Gastroesophageal sphincter (tissue), 4 donors: ENCODE measurements around the gene GRIA4. TPM values are rescaled to one million over a fixed set of nuclear protein-coding genes. Genes with fewer than 3 reads are reported as not detected.

ENCODE experiments used
- ATAC-seq: fragments of 150-250 bp; one replicate; pipeline ENCODE4 v1.9.1; 2016; ENCODE audit warnings: mild to moderate bottlenecking, moderate library complexity
- H3K27ac ChIP-seq, 4 donors: fragments of 200-600 bp; sonication (generic) in 3 of 4; 1 replicate in 3 of 4; 2 replicates in 1 of 4; pipeline ENCODE4 v1.5.1; 2016 to 2019
- H3K27me3 ChIP-seq: fragments of 200-600 bp; sonication (generic); one replicate; pipeline ENCODE4 v1.5.1; 2019
- H3K36me3 ChIP-seq, 2 donors: fragments of 200-600 bp; sonication (generic); one replicate each; pipeline ENCODE4 v1.5.1; 2019; ENCODE audit warnings: control low read depth in 1 of 2
- H3K4me1 ChIP-seq, 3 donors: fragments of 200-600 bp; sonication (generic); 1 replicate in 2 of 3; 2 replicates in 1 of 3; pipeline ENCODE4 v1.5.1; 2016 to 2019; ENCODE audit warnings: control low read depth in 2 of 3
- H3K4me3 ChIP-seq, 2 donors: fragments of 200-600 bp; sonication (generic); one replicate each; pipeline ENCODE4 v1.5.1; 2019; ENCODE audit warnings: mild to moderate bottlenecking in 1 of 2, moderate library complexity in 1 of 2
- H3K9me3 ChIP-seq, 3 donors: fragments of 200-600 bp; sonication (generic); one replicate each; pipeline ENCODE4 v1.5.1; 2017 to 2019; ENCODE audit warnings: control low read depth in 2 of 3
- EP300 ChIP-seq: sonication (generic); formaldehyde crosslinking; IDR thresholded peaks from one replicate; pipeline ENCODE4 v1.6.1; 2017; ENCODE audit warnings: antibody characterized with exemption, mild to moderate bottlenecking
- POLR2A ChIP-seq, 2 donors: fragments of 450-650 bp; IDR thresholded peaks; one replicate each; pipeline ENCODE4 v1.6.1; 2017; ENCODE audit warnings: antibody characterized with exemption in 2 of 2, mild to moderate bottlenecking in 2 of 2, moderate library complexity in 1 of 2
- POLR2AphosphoS5 ChIP-seq: sonication (generic); formaldehyde crosslinking; IDR thresholded peaks from one replicate; pipeline ENCODE4 v1.6.1; 2017; ENCODE audit warnings: antibody characterized with exemption
- WGBS, 2 donors: methylation state at CpG; one replicate each; pipeline ENCODE4 v1.1.5; 2018; ENCODE audit warnings: low coverage in 1 of 2; 5-methylcytosine and 5-hydroxymethylcytosine counted together
- total RNA-seq, 4 donors: library from RNA; depleted of rRNA; stranded (reverse); fragments of >200 nt; gene quantifications; one replicate each; pipeline ENCODE4 v1.1.0, GENCODE V29; 2016
- TF ChIP-seq, protein P1 (sequence below), 4 experiments: fragments of 200-600 bp in 2 of 4; fragments of 450-650 bp in 2 of 4; sonication (generic) in 1 of 4; IDR thresholded peaks; one replicate each; pipeline ENCODE4 v1.5.1; 2017 to 2019; ENCODE audit warnings: antibody characterized with exemption in 4 of 4, mild to moderate bottlenecking in 2 of 4, moderate library complexity in 2 of 4

Gene GRIA4
- total RNA-seq, 4 donors from 2014 or later, result 0.47 to 1.2 TPM; not detected in 2

DNA sequence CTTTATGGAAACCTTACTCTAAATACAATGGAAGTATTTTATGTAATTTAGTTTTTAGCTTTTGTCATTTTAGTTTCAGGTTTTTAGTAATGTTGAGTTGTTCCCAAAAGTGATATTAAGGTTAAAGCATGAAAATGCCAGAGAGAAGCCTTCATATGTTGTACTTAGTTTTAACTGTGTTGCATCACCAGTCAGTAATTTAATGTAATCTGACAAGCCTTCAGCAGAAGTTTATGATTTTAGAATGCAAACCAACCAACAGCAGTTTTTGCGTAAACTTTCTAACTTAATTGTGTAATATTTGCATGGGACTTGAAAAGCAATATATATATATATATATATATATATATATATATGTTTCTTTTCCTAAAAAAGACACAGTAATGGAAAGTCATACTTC lies 301.6 kb downstream of the GRIA4 start:
- Histone ChIP-seq H3K27me3 (no peaks in the 10 kb centered on the region), H3K9me3 (no peaks in the 10 kb centered on the region), H3K36me3 (no peaks in the 10 kb centered on the region), H3K4me3 (no peak overlapping the region), H3K4me1 (no peaks in the 10 kb centered on the region), H3K27ac (no peak overlapping the region)
- 90 to 100% methylated on average over 1 of the region's 1 CpG for WGBS, 2 donors
- ATAC-seq, result no peak
- TF ChIP-seq POLR2AphosphoS5 (no peak), EP300 (no peak), POLR2A (IDR thresholded peaks at IDR 0.05) (no peak)
- TF ChIP-seq, protein P1, sequence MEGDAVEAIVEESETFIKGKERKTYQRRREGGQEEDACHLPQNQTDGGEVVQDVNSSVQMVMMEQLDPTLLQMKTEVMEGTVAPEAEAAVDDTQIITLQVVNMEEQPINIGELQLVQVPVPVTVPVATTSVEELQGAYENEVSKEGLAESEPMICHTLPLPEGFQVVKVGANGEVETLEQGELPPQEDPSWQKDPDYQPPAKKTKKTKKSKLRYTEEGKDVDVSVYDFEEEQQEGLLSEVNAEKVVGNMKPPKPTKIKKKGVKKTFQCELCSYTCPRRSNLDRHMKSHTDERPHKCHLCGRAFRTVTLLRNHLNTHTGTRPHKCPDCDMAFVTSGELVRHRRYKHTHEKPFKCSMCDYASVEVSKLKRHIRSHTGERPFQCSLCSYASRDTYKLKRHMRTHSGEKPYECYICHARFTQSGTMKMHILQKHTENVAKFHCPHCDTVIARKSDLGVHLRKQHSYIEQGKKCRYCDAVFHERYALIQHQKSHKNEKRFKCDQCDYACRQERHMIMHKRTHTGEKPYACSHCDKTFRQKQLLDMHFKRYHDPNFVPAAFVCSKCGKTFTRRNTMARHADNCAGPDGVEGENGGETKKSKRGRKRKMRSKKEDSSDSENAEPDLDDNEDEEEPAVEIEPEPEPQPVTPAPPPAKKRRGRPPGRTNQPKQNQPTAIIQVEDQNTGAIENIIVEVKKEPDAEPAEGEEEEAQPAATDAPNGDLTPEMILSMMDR (IDR thresholded peaks at IDR 0.05), result no peak

DNA sequence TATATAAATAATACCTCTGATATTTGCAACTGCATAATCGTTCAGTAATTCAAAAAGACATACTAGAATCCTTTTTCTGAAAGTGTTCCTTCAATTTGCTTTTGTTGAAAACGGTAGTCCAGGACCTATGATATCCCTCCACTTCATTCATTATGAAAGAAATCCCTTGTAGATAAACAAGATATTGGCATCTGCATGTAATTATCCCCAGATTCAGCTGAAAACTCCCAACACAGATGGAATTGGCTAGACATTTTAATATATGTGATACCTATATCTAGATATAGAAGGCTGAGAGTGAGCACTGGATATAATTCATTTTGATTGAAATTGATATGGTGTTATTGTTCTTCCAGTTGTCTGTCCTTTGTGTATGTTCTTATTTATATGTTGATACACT lies 302.8 kb downstream of the GRIA4 start:
- no peak overlapping the region for H3K4me3 ChIP-seq
- no peaks in the 10 kb centered on the region for H3K9me3 ChIP-seq
- WGBS, 2 donors, result 70 to 90% methylated on average over 2 of the region's 2 CpGs
- H3K4me1 ChIP-seq, result no peaks in the 10 kb centered on the region
- ATAC-seq, result no peak
- TF ChIP-seq, protein P1 (IDR thresholded peaks at IDR 0.05), result no peak
- TF ChIP-seq EP300 (no peak), POLR2AphosphoS5 (no peak), POLR2A (IDR thresholded peaks at IDR 0.05) (no peak)
- no peaks in the 10 kb centered on the region for H3K36me3 ChIP-seq
- no peaks in the 10 kb centered on the region for H3K27me3 ChIP-seq
- no peak overlapping the region for H3K27ac ChIP-seq

DNA sequence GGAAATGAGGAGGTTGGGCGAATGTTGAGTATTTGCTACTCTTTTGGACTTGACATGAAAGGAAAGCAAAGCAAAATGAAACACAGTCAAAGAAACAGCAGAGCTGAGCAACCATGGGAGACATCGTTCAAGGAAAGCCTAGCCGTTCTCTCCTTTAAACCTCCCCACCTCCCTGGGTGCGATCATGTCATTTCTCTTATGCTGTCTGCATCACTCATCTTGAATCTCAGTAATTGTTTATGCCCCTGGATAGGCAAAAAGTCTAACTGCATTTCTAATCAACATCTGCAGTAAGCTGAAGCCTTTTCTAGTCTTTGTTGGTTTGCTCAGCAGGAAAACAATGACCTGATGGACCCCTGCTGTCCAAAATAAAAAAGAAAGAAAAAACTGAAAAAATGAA lies 305.1 kb downstream of the GRIA4 start:
- no peak overlapping the region for H3K27ac ChIP-seq
- H3K9me3 ChIP-seq, result no peaks in the 10 kb centered on the region
- no peaks in the 10 kb centered on the region for H3K4me1 ChIP-seq
- H3K4me3 ChIP-seq, result no peak overlapping the region
- H3K27me3 ChIP-seq, result no peaks in the 10 kb centered on the region
- 53 to 69% methylated on average over 2 to 4 of the region's 4 CpGs for WGBS, 2 donors
- no peaks in the 10 kb centered on the region for H3K36me3 ChIP-seq
- no peak for ATAC-seq
- no peak for TF ChIP-seq POLR2A (IDR thresholded peaks at IDR 0.05)
- no peak for TF ChIP-seq POLR2AphosphoS5
- no peak for TF ChIP-seq EP300
- TF ChIP-seq, protein P1 (IDR thresholded peaks at IDR 0.05), result no peak

DNA sequence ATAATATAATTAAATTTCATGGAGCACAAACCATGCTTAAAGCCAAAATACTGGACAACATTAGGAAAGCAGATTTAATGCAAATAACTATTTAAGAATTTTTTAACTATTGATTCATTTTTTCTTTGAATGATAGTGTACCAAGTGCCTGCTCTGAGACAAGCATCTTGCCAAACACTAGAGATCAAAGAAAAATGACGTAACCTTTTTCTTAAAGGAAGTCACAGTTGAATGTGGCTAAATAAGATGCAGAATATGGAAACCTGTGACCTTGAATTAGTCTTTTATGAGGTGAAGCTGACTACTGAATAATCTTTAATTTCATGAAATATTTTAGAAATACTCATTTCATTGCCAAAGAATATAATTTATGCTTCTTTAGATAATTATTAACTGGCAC lies 308.2 kb downstream of the GRIA4 start:
- no peaks in the 10 kb centered on the region for H3K4me1 ChIP-seq
- H3K27ac ChIP-seq, result no peak overlapping the region
- H3K4me3 ChIP-seq, result no peak overlapping the region
- no peaks in the 10 kb centered on the region for H3K27me3 ChIP-seq
- TF ChIP-seq, protein P1 (IDR thresholded peaks at IDR 0.05), result no peak
- TF ChIP-seq POLR2A (IDR thresholded peaks at IDR 0.05) (no peak), EP300 (no peak), POLR2AphosphoS5 (no peak)
- H3K9me3 ChIP-seq, result no peaks in the 10 kb centered on the region
- no peak for ATAC-seq
- WGBS, 2 donors, result 90% methylated on average over 1 of the region's 1 CpG
- no peaks in the 10 kb centered on the region for H3K36me3 ChIP-seq

DNA sequence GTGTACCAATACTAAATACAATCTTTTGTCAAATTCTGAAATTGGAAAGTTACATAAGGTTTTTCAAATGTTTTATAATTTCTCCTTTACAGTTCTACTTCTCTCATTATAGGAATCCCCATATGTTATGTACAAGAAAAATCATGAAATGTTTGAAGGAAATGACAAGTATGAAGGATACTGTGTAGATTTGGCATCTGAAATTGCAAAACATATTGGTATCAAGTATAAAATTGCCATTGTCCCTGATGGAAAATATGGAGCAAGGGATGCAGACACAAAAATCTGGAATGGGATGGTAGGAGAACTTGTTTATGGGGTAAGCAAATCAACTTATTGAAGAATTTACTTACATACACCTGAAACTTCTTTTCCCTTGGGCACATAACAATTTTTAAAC lies 308.7 kb downstream of the GRIA4 start:
- no peaks in the 10 kb centered on the region for H3K9me3 ChIP-seq
- ATAC-seq, result no peak
- H3K27ac ChIP-seq, result no peak overlapping the region
- no peaks in the 10 kb centered on the region for H3K27me3 ChIP-seq
- TF ChIP-seq EP300 (no peak), POLR2AphosphoS5 (no peak), POLR2A (IDR thresholded peaks at IDR 0.05) (no peak)
- TF ChIP-seq, protein P1 (IDR thresholded peaks at IDR 0.05), result no peak
- no peak overlapping the region for H3K4me3 ChIP-seq
- H3K36me3 ChIP-seq, result no peaks in the 10 kb centered on the region
- peaks cover 0 to 4% (median 0%) of the 10 kb centered on the region in 3 donors for H3K4me1 ChIP-seq
